Measurements from ENCODE around the gene IGSF21. TPM values are rescaled to one million over a fixed set of nuclear protein-coding genes. Genes with fewer than 3 reads are reported as not detected.

IGSF21 gene
- total RNA-seq, 1 donor from 2014 or later, result not detected

GRCh38 chr1:18307329-18307898 lies 199.8 kb downstream of the IGSF21 start:
- TF ChIP-seq, protein P1, sequence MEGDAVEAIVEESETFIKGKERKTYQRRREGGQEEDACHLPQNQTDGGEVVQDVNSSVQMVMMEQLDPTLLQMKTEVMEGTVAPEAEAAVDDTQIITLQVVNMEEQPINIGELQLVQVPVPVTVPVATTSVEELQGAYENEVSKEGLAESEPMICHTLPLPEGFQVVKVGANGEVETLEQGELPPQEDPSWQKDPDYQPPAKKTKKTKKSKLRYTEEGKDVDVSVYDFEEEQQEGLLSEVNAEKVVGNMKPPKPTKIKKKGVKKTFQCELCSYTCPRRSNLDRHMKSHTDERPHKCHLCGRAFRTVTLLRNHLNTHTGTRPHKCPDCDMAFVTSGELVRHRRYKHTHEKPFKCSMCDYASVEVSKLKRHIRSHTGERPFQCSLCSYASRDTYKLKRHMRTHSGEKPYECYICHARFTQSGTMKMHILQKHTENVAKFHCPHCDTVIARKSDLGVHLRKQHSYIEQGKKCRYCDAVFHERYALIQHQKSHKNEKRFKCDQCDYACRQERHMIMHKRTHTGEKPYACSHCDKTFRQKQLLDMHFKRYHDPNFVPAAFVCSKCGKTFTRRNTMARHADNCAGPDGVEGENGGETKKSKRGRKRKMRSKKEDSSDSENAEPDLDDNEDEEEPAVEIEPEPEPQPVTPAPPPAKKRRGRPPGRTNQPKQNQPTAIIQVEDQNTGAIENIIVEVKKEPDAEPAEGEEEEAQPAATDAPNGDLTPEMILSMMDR (IDR thresholded peaks at IDR 0.05; ENCODE audit: insufficient read depth, low read length, severe bottlenecking), result no peak
- DNase-seq (ENCODE audit: low read depth), result no peak
- Histone ChIP-seq H3K36me3 (ENCODE audit: control insufficient read depth, insufficient read depth, low read length) (no peaks in the 10 kb centered on the region), H3K27me3 (ENCODE audit: control insufficient read depth, insufficient read depth, low read length) (no peaks in the 10 kb centered on the region), H3K4me3 (ENCODE audit: low read depth, low read length) (no peak overlapping the region)
- FAIRE-seq, result no peak

DNA sequence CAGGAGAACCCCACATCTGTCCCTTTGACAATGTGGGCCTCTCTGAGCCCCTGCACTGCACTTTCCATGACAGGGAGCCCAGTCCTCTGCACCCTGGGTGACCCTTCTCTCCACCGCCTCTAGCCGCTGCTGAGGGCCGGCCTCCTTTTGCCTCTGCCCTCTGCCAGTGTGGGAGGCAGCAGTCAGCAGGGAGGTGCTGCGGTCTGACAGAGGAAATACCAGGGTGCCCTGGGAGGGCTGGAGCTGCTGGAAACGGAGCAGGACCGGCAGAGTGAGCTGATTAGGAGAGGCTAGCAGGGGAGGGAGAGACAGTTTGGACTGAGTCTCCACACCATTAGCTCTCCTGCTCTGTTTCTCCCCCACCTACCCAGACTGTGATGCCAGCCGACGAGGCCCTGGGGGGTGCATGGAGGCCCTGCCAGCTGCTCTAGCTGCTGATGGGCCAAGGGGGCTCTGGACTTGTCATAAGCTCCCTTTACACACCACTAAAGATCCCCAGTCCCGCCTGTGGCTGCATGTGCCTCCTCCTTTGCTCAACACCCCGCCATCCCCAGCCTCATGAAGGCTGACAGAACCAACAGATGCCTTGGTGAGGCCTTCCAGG lies 202.1 kb downstream of the IGSF21 start:
- TF ChIP-seq, protein P1 (IDR thresholded peaks at IDR 0.05; ENCODE audit: insufficient read depth, low read length, severe bottlenecking), result no peak
- H3K36me3 ChIP-seq (ENCODE audit: control insufficient read depth, insufficient read depth, low read length), result no peaks in the 10 kb centered on the region
- H3K27me3 ChIP-seq (ENCODE audit: control insufficient read depth, insufficient read depth, low read length), result no peaks in the 10 kb centered on the region
- DNase-seq (ENCODE audit: low read depth) (no peak), FAIRE-seq (no peak)
- no peak overlapping the region for H3K4me3 ChIP-seq (ENCODE audit: low read depth, low read length)

DNA sequence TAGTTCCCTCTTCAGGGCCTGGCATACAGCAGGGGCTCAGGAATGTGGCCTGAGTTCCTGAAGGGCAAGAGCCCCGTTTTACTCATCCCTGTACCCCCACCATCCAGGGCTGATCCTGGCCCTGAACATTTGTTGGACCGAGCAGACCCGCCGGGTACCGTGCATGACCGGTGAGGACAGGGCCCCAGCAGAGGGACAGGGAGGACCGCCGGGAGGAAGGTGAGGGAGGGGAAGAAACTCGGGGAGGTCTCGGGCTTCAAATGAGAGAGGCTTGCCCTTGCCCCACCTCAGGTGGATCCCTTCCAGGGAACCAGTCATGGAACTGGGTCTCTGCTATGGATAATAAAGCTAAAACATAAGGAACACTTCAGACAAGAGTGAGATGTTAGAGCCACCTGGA lies 205.4 kb downstream of the IGSF21 start:
- Histone ChIP-seq H3K27me3 (ENCODE audit: control insufficient read depth, insufficient read depth, low read length) (no peaks in the 10 kb centered on the region), H3K36me3 (ENCODE audit: control insufficient read depth, insufficient read depth, low read length) (no peaks in the 10 kb centered on the region), H3K4me3 (ENCODE audit: low read depth, low read length) (no peak overlapping the region)
- TF ChIP-seq, protein P1 (IDR thresholded peaks at IDR 0.05; ENCODE audit: insufficient read depth, low read length, severe bottlenecking), result no peak
- FAIRE-seq, result no peak
- DNase-seq (ENCODE audit: low read depth), result no peak

- no peak for DNase-seq (ENCODE audit: low read depth)
- no peak for FAIRE-seq
- H3K4me3 ChIP-seq (ENCODE audit: low read depth, low read length), result no peak overlapping the region
- no peaks in the 10 kb centered on the region for H3K36me3 ChIP-seq (ENCODE audit: control insufficient read depth, insufficient read depth, low read length)
- TF ChIP-seq, protein P1 (IDR thresholded peaks at IDR 0.05; ENCODE audit: insufficient read depth, low read length, severe bottlenecking), result no peak
- H3K27me3 ChIP-seq (ENCODE audit: control insufficient read depth, insufficient read depth, low read length), result no peaks in the 10 kb centered on the region
Measured at GRCh38 chr1:18313523-18313922, 205.9 kb downstream of the IGSF21 start.

DNA sequence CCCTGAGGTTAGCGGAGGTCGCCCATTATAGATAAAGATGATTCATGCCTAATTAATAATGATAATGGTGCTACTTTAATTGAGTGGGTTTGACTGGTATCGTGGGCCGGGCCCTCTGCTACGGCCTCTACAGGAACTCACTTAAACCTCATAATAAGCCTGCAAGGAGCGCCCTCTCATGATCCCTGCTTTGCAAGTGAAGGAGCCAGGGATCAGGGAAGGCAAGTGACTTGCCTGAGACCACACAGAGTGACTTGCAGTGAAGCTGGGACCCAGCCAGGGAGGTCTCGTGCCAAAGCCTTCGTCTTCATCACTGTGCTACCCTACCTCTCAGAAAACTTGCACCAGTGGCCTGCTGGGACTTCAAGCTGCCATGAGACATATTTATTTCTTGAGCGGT lies 206.8 kb downstream of the IGSF21 start:
- FAIRE-seq (no peak), DNase-seq (ENCODE audit: low read depth) (no peak)
- Histone ChIP-seq H3K4me3 (ENCODE audit: low read depth, low read length) (no peak overlapping the region), H3K36me3 (ENCODE audit: control insufficient read depth, insufficient read depth, low read length) (no peaks in the 10 kb centered on the region), H3K27me3 (ENCODE audit: control insufficient read depth, insufficient read depth, low read length) (no peaks in the 10 kb centered on the region)
- TF ChIP-seq, protein P1 (IDR thresholded peaks at IDR 0.05; ENCODE audit: insufficient read depth, low read length, severe bottlenecking), result no peak

DNA sequence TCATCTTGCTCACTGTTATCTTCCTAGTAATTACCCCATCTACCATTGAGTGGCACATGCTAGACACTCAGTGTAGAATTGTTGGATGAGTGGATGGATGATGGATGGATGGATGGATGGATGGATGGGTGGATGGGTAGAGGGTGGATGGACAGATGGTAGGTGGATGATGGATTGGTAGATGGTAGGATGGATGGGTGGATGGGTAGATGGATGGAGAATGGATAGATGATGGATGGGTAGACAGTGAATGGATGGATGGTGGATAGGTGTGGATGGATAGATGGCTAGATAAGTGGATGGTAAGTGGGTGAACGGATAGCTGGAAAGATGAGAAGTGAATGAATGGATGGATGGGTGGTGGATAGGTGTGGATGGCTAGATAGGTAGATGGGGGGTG lies 207.9 kb downstream of the IGSF21 start:
- TF ChIP-seq, protein P1 (IDR thresholded peaks at IDR 0.05; ENCODE audit: insufficient read depth, low read length, severe bottlenecking), result no peak
- DNase-seq (ENCODE audit: low read depth) (no peak), FAIRE-seq (no peak)
- Histone ChIP-seq H3K27me3 (ENCODE audit: control insufficient read depth, insufficient read depth, low read length) (no peaks in the 10 kb centered on the region), H3K4me3 (ENCODE audit: low read depth, low read length) (no peak overlapping the region), H3K36me3 (ENCODE audit: control insufficient read depth, insufficient read depth, low read length) (no peaks in the 10 kb centered on the region)
